ENCODE results near the gene UBA7.

- TF ChIP-seq CTCF (IDR thresholded peaks at IDR 0.05; ENCODE audit: insufficient read depth, low read depth, low read length) (no peak), EZH2 (IDR thresholded peaks at IDR 0.05; ENCODE audit: insufficient read depth, low read length) (no peak)
Measured at GRCh38 chr3:49813497-49814174, at the start of gene UBA7.
